KOPT-K1 (cell line): ENCODE data around the gene UPF1.

Experiments
- H3K27ac ChIP-seq: fragments of 200-600 bp; sonication (generic); 2 replicates; pipeline ENCODE4 v1.5.1; 2016; ENCODE audit warnings: antibody characterized with exemption, mild to moderate bottlenecking, low read depth, low read length; ENCODE audit not compliant: poor library complexity, severe bottlenecking
- H3K36me3 ChIP-seq: fragments of 200-600 bp; sonication (generic); 2 replicates; pipeline ENCODE4 v1.5.1; 2017; ENCODE audit warnings: antibody characterized with exemption, mild to moderate bottlenecking, low read length, moderate library complexity; ENCODE audit not compliant: insufficient read depth
- H3K9me3 ChIP-seq: fragments of 200-600 bp; sonication (generic); 2 replicates; pipeline ENCODE4 v1.5.1; 2017; ENCODE audit warnings: antibody characterized with exemption, low read length, mild to moderate bottlenecking; ENCODE audit not compliant: insufficient read depth, poor library complexity, severe bottlenecking

The UPF1 gene

GRCh38 chr19:18843960-18844359, 12.2 kb downstream of the UPF1 start:
- Histone ChIP-seq H3K36me3 (peaks cover 78% of the 10 kb centered on the region), H3K27ac (no peak overlapping the region), H3K9me3 (no peaks in the 10 kb centered on the region)

- no peak overlapping the region for H3K27ac ChIP-seq
- H3K36me3 ChIP-seq, result peaks cover 78% of the 10 kb centered on the region
These were observed 13.1 kb downstream of the UPF1 start for GRCh38 chr19:18844806-18845329.

GRCh38 chr19:18845961-18846360, 14.2 kb downstream of the UPF1 start:
- peaks cover 78% of the 10 kb centered on the region for H3K36me3 ChIP-seq
- no peak overlapping the region for H3K27ac ChIP-seq
- no peaks in the 10 kb centered on the region for H3K9me3 ChIP-seq

More at GRCh38 chr19:18844806-18845329, 13.1 kb downstream of the UPF1 start:
- H3K9me3 ChIP-seq, result no peaks in the 10 kb centered on the region

- H3K27ac ChIP-seq, result no peak overlapping the region
These were observed 15.2 kb downstream of the UPF1 start for GRCh38 chr19:18846862-18847548.

GRCh38 chr19:18847549-18848463, 16.0 kb downstream of the UPF1 start:
- no peaks in the 10 kb centered on the region for H3K9me3 ChIP-seq
- H3K27ac ChIP-seq, result no peak overlapping the region
- peaks cover 87% of the 10 kb centered on the region for H3K36me3 ChIP-seq

More at GRCh38 chr19:18846862-18847548, 15.2 kb downstream of the UPF1 start:
- H3K36me3 ChIP-seq, result peaks cover 79% of the 10 kb centered on the region
- no peaks in the 10 kb centered on the region for H3K9me3 ChIP-seq

- no peaks in the 10 kb centered on the region for H3K9me3 ChIP-seq
- no peak overlapping the region for H3K27ac ChIP-seq
- H3K36me3 ChIP-seq, result peaks cover 95% of the 10 kb centered on the region
These were observed 17.3 kb downstream of the UPF1 start for GRCh38 chr19:18848878-18849661.

- no peak overlapping the region for H3K27ac ChIP-seq
- no peaks in the 10 kb centered on the region for H3K9me3 ChIP-seq
- peaks cover 99% of the 10 kb centered on the region for H3K36me3 ChIP-seq
These were observed 18.2 kb downstream of the UPF1 start for GRCh38 chr19:18849838-18850400.

GRCh38 chr19:18850471-18851375, 19.0 kb downstream of the UPF1 start:
- no peaks in the 10 kb centered on the region for H3K9me3 ChIP-seq
- no peak overlapping the region for H3K27ac ChIP-seq
- peaks cover 99% of the 10 kb centered on the region for H3K36me3 ChIP-seq

GRCh38 chr19:18851673-18852325, 20.0 kb downstream of the UPF1 start:
- Histone ChIP-seq H3K27ac (no peak overlapping the region), H3K36me3 (peaks cover 100% of the 10 kb centered on the region), H3K9me3 (no peaks in the 10 kb centered on the region)

GRCh38 chr19:18852648-18853047, 20.9 kb downstream of the UPF1 start:
- Histone ChIP-seq H3K9me3 (no peaks in the 10 kb centered on the region), H3K36me3 (peaks cover 100% of the 10 kb centered on the region), H3K27ac (no peak overlapping the region)

- Histone ChIP-seq H3K9me3 (no peaks in the 10 kb centered on the region), H3K27ac (no peak overlapping the region), H3K36me3 (peaks cover 100% of the 10 kb centered on the region)
These were observed 22.1 kb downstream of the UPF1 start for GRCh38 chr19:18853755-18854427.

- no peak overlapping the region for H3K27ac ChIP-seq
These were observed 23.2 kb downstream of the UPF1 start for GRCh38 chr19:18854982-18855381.

More at GRCh38 chr19:18854982-18855381, 23.2 kb downstream of the UPF1 start:
- Histone ChIP-seq H3K36me3 (peaks cover 100% of the 10 kb centered on the region), H3K9me3 (no peaks in the 10 kb centered on the region)
